ENCODE data around the gene LDLRAD2. TPM values are rescaled to one million over a fixed set of nuclear protein-coding genes. Genes with fewer than 3 reads are reported as not detected.

The LDLRAD2 gene
- total and polyA plus RNA-seq, 2 of the 8 experiments (the other 6 are each of a cell fraction or from before 2014, with no cell fraction given): 0.48 to 0.74 TPM

DNA sequence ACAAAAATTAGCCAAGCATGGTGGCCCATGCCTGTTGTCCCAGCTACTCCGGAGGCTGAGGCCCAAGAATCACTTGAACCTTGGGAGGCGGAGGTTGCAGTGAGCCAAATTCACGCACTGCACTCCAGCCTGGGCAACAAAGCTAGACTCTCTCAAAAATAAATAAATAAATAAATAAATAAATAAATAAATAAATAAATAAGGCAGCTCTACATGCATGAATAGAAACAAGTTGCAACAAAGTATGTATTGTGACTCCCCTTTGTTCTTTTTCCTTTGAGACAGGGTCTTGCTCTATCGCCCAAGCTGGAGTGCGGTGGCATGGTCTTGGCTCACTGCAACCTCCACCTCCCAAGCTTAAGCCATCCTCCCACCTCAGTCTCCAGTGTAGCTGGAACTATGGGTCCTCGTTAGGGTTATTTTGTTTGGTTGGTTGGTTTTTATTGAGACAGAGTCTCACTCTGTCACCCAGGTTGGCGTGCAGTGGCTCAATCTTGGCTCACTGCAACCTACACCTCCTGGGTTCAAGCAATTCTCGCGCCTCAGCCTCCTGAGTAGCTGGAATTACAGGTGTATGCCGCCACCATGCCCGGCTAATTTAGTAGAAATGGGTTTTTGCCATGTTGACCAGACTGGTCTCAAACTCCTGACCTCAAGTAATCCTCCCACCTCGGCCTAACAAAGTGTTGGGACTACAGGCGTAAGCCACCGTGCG is 37.1 kb upstream of the LDLRAD2 start:
- Histone ChIP-seq H2BK5ac (ENCODE audit: low read depth, low read length) (no peak overlapping the region), H3K4me3 (ENCODE audit: extremely low read depth in 1 of 4, insufficient read depth in 2 of 4, low read depth in 3 of 4, low read length in 4 of 4) (no peak overlapping the region), H2AK5ac (ENCODE audit: low read depth, low read length) (no peak overlapping the region), H3K36me3 (ENCODE audit: control insufficient read depth in 2 of 4, insufficient read depth in 4 of 4, low read length in 3 of 4) (no peaks in the 10 kb centered on the region), H3K4me1 (replicated peaks in 1 of 4; ENCODE audit: control insufficient read depth in 3 of 4, insufficient read depth in 4 of 4, low read length in 3 of 4) (no peaks in the 10 kb centered on the region), H4K8ac (ENCODE audit: extremely low read depth, insufficient read depth, low read length) (no peak overlapping the region), H2AFZ (ENCODE audit: low read length) (no peak overlapping the region), H3K4me2 (ENCODE audit: insufficient read depth in 1 of 2, low read depth in 2 of 2, low read length in 2 of 2) (no peak overlapping the region), H2BK20ac (ENCODE audit: low read length) (no peak overlapping the region), H3K27me3 (replicated peaks in 1 of 4; ENCODE audit: control insufficient read depth in 3 of 4, extremely low read depth in 1 of 4, insufficient read depth in 3 of 4, low read length in 3 of 4) (no peaks in the 10 kb centered on the region), H3K9me3 (ENCODE audit: insufficient read depth in 2 of 2, low read depth in 1 of 2, low read length in 1 of 2) (0 out of 4 replicates have a peak, but pooled peaks cover 0 to 2% of the 10 kb centered on the region in 2 experiments), H4K20me1 (replicated peaks in 1 of 2; ENCODE audit: control insufficient read depth in 1 of 2, insufficient read depth in 2 of 2, low read length in 2 of 2) (peaks cover 3 to 8% of the 10 kb centered on the region in 2 experiments), H3K56ac (replicated peaks; ENCODE audit: insufficient read length, low read depth, low read length) (no peak overlapping the region), H2BK12ac (ENCODE audit: low read depth, low read length) (no peak overlapping the region), H3K79me1 (ENCODE audit: low read depth, low read length) (peaks cover 4% of the 10 kb centered on the region; the same call in 1 of the 2 replicates), H2BK15ac (ENCODE audit: low read length) (no peak overlapping the region), H3K79me2 (ENCODE audit: control insufficient read depth in 1 of 2, insufficient read depth in 2 of 2, low read length in 2 of 2) (peaks cover 46 to 96% of the 10 kb centered on the region in 2 experiments), H3K23ac (ENCODE audit: insufficient read length) (no peak overlapping the region), H4K5ac (ENCODE audit: insufficient read length, low read depth, low read length) (no peak overlapping the region), H3K14ac (ENCODE audit: insufficient read length) (no peak overlapping the region), H4K91ac (replicated peaks; ENCODE audit: insufficient read length, low read length) (no peak overlapping the region), H2BK120ac (replicated peaks; ENCODE audit: low read depth, low read length) (no peak overlapping the region), H3K18ac (ENCODE audit: extremely low read depth, low read length) (no peak overlapping the region), H3K27ac (ENCODE audit: low read depth, low read length) (no peak overlapping the region), H3K4ac (replicated peaks; ENCODE audit: insufficient read length, low read depth, low read length) (no peak overlapping the region), H3K9ac (replicated peaks in 1 of 4; ENCODE audit: extremely low read depth in 1 of 4, low read depth in 3 of 4, low read length in 3 of 4) (no peak overlapping the region), H3K23me2 (ENCODE audit: low read depth, low read length) (no peaks in the 10 kb centered on the region)
- DNase-seq (ENCODE audit: low read depth in 1 of 2, low spot score in 2 of 2): no peak
- ChIA-PET CTCF (ENCODE audit: partially characterized antibody) (interaction anchor here (1.3 kb wide), 1 partner anchor 10 kb away, joined by 3 read pairs; no protein-coding TSS in a partner anchor), POLR2A (ENCODE audit: partially characterized antibody) (interaction anchor here (0.7 to 1.7 kb wide), 4 partner anchors 7 to 97 kb away, joined by 3 to 6 read pairs (median 4); partner anchors contain the start of gene USP48)
- 94% methylated on average over 15 of the region's 15 CpGs; no CpG with 5 or more reads in 1 of the 2 experiments for WGBS, 2 experiments (ENCODE audit: extremely low coverage in 1 of 2, insufficient coverage in 1 of 2, insufficient read length in 1 of 2, insufficient replicate concordance in 2 of 2, low coverage in 1 of 2, low lambda C conversion rate in 2 of 2, missing lambda C conversion rate in 1 of 2)
- no peak for FAIRE-seq
- no peak for TF ChIP-seq CTCF (IDR thresholded peaks at IDR 0.05; ENCODE audit: control extremely low read depth in 1 of 3, insufficient read depth in 1 of 3, low read depth in 1 of 3, low read length in 3 of 3)
- TF ChIP-seq PHF8 (conservative IDR thresholded peaks at IDR 0.05; ENCODE audit: low read depth, low read length): no peak
- no peak for TF ChIP-seq SP4 (IDR thresholded peaks at IDR 0.05; ENCODE audit: low read length)
- TF ChIP-seq RFX5 (IDR thresholded peaks at IDR 0.05; ENCODE audit: borderline replicate concordance, low read depth, low read length): no peak
- TF ChIP-seq CREB1 (IDR thresholded peaks at IDR 0.05): no peak
- TF ChIP-seq, protein P1, sequence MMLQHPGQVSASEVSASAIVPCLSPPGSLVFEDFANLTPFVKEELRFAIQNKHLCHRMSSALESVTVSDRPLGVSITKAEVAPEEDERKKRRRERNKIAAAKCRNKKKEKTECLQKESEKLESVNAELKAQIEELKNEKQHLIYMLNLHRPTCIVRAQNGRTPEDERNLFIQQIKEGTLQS (IDR thresholded peaks at IDR 0.05; ENCODE audit: insufficient read depth, low read depth, low read length): no peak
- TF ChIP-seq NRF1 (IDR thresholded peaks at IDR 0.05; ENCODE audit: low read depth, low read length): no peak
- no peak for TF ChIP-seq BRCA1 (IDR thresholded peaks at IDR 0.05; ENCODE audit: low read depth, low read length)
- no peak for TF ChIP-seq KDM5A (IDR thresholded peaks at IDR 0.05; ENCODE audit: low read length)

Measured in H1 (cell line).